GM19099 (cell line): ENCODE results near the gene PRKD1.

Source experiments
- POLR2A ChIP-seq: IDR thresholded peaks from 3 replicates; pipeline ENCODE4 v1.6.1; 2011; ENCODE audit warnings: low read depth; ENCODE audit not compliant: insufficient read length; ENCODE audit errors: extremely low read depth

PRKD1 gene

DNA sequence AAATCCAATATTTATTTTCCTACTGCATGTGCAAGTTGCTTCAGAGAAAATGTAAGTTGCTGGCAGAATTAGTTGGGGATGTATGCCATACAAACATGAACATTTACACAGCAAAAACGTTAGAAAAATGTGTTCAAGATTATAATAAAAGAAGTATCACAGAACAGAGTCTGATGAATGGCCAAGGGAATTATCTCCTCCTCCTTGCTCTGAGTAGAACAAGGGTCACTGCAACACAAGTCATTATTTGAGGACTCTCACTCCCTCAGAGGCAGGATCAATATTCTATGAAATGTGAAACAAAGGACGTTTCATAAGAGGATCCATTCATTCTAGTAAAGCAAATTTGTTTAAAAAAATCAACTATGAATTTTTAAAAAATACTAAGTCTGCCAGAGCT, 177.8 kb downstream of the PRKD1 start:
- TF ChIP-seq POLR2A, result no peak

DNA sequence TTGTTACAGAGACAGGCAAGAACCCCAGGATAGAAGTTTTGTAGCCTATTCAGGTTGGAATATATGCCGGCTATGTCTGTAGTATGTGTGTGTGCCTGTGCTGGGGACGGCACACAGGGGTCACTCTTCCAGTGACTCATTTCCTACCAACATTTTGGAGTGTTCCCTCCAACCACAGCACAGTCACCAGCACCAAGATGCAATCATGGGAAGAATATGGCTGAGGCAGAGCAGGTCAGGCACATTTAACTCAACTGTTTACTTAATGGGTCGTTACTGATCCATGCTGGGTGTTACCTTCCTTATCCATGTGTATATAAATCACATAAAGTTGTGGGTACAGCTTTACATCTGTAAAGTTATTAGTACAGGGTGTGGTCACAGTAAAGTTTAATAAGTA, 178.3 kb downstream of the PRKD1 start:
- TF ChIP-seq POLR2A, result no peak

DNA sequence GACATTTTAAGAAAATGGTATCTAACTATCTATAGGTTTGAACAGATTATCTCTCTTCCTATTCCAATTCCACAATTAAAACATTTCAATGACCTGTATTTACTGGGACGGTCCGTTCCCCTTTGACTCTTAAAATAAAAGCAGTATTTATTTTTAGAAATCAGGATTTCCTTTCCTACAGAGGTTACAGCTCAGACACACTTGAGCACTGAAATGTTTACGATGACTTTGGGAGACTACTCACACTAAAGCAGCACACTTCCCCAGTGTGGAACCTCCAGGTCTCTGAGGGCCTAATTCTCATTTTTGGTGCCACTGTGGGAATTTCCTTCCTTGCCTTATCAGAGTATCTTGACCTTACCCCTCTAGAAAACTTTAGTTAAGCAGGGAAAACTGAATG, 181.8 kb downstream of the PRKD1 start:
- TF ChIP-seq POLR2A, result no peak

GRCh38 chr14:29743531-29743930, 184.1 kb downstream of the PRKD1 start:
- no peak for TF ChIP-seq POLR2A

DNA sequence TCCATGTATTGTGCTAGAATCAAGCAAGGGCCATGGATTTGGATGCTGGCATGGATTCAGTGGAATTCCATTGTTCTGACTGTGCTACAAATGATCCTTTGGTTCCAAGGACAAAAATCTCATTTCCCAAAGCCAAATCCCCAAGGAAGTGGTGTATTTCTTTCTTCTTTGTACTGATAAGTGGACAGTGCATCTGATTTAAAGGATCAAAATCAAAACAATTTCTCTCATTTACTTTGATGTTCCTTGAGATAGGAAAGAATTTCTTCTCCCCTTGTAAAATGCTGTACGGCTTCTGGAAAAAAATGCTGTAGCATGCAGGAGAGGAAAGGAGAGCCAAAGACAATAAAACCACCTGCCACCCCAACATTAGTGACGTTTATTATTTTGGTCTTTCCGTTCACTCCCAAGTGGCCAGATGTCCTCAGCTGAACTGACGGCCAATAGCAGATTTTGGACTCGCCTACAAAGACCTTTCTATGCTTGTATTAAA, 185.7 kb downstream of the PRKD1 start:
- no peak for TF ChIP-seq POLR2A

GRCh38 chr14:29740491-29740890, 187.2 kb downstream of the PRKD1 start:
- TF ChIP-seq POLR2A, result no peak

DNA sequence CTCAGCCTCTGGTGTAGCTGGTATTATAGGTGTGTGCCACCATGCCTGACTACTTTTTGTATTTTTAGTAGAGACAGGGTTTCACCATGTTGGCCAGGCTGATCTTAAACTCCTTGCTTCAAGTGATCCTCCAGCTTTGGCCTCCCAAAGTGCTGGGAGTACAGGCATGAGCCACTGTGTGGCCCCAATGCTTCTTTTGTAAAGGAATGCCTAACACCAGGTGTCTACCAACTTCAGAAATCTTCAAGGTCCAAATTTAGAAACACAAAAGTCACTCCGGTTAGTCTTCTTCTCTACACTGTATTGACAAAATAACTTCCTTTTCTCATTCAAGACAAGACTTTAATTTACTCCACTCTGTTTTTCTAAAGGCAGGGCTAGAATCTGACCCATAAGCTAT, 188.7 kb downstream of the PRKD1 start:
- TF ChIP-seq POLR2A, result no peak

DNA sequence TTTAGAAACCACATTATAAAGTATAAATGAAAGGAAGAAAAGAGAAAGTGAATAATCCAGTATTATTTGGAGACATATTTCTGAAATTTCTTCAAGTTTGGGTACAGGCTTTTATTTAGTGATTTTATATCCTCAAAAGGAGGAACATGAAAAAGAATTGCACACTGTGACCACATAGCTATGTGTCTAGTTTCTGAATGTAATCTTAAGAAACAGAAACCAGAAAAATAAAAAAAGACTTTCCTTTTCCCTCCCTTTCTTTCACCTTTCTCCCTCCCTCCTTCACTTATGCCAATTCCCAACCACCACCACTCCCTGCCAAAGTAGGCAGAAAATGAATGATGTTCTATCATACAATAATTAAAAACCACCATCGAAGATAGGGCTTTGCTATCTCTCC, 189.6 kb downstream of the PRKD1 start:
- TF ChIP-seq POLR2A, result no peak

- no peak for TF ChIP-seq POLR2A
Measured at GRCh38 chr14:29735459-29735858, 192.2 kb downstream of the PRKD1 start.

GRCh38 chr14:29734732-29735131, 192.9 kb downstream of the PRKD1 start:
- TF ChIP-seq POLR2A, result no peak

DNA sequence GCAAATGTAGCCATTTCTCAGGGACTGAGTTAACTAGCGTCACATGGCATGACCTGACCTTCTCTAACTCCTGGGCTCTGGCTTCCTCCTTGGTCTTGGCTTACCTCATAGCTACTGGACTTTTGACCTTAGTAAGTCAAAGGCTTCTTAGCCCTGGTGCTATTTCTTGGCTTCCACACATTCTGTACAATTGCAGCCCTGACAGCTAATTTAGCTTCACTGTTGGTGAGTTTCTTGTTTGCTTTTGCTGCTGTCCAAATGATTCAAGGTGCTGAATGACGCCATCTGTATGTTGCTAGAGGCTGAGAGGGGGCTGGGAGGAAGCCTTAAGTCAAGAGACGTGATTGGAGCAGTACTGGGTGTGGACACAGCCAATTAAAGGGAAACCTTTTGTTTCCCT, 202.7 kb downstream of the PRKD1 start:
- no peak for TF ChIP-seq POLR2A

- no peak for TF ChIP-seq POLR2A
Measured at GRCh38 chr14:29722831-29723230, 204.8 kb downstream of the PRKD1 start.

DNA sequence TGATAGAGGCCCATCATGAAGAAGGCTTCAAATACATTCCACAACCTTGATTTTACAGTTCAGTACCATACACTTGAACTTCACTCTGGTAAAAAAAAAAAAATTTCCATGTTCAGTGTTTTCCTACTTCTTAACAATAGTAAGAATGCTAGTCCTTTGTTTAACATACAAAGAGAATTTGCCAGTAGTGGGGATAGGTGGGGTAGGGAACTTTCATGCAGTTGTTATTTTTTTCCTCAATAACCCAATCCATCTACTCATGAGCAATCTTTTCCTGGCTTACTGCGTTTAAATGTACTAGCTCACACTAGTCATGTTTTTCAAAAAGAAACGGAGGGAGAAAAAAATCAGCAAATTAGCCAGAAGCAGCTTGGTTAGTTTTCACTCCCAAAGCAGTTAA, 206.1 kb downstream of the PRKD1 start:
- no peak for TF ChIP-seq POLR2A

DNA sequence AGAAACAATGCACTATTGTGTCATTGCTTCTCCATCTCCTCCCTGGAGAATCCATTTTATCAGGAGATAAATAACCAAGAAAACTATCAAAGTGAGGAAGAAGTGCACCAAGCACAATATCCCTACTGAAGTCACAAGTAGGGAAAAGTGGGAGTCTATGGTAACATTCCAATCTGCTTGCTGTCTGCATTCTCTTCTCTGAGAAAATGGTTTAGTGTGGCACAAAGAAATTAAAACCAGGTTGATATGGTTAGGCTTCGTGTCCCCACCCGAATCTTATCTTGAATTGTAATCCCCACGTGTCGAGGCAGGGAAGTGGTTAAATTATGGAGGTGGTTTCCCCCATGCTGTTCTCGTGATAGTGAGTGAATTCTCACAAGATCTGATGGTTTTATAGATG, 209.7 kb downstream of the PRKD1 start:
- no peak for TF ChIP-seq POLR2A

DNA sequence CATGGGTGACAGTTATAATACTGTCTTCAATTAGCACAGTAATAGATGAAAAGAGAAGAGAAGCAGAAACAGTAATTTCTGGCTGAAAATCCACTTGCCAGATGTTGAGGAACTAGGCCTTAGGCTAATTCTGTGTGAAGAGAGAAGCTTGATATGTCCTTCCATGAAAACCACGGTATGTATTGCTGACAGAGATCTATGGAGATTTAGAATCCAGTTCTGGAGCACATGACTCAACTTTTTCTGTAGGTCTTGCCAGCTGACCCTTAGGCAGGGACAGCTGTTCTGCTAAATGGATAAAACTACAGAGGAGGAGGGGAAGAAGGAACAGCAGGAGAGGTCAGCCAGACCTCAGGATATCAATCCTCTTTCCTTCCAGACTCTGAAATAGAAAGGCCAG, 211.5 kb downstream of the PRKD1 start:
- no peak for TF ChIP-seq POLR2A

DNA sequence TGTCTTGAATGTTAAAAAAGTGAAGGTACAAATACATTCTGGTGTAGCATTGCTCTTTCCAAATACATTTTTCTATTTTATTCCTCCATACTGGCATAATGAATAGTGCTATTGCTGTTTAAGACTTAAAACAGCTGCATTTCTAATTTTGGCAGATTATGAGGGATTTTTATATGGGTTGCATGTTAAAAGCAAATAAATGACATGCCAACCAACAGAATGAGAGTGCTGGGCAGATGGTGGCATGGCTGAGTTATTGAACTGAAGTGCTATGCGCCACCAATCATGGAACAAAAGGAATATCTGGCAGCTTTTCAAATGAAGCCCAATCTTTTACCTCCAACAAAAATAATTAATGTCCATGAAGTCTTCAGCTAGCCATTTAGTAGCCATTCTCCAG, 215.0 kb downstream of the PRKD1 start:
- TF ChIP-seq POLR2A, result no peak

DNA sequence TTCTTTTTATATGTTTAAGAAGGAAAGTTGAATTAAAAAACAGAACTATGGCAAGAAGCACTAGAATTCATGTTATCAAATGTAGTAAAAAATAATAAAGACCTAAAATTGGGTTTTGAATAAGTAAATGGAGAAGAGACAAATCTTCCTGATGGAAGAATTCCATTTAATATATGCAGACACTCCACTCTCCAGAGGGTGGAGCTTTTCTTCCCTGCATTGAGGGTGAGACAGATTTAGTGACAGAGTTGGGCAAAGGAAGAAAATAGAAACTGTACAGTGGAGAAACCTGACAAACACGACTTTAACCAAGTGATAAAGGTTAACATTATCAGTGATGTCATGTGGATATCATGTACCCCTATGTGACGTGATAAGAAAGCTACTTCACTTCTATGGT, 217.6 kb downstream of the PRKD1 start:
- no peak for TF ChIP-seq POLR2A
